Activated T-helper 1 cell treated with Interleukin-2 at 50 U/mL for 16 hours (primary cell): ENCODE data around the gene IGFALS.

Experiments used
- DNase-seq: peaks from one replicate; pipeline ENCODE4 v3.0.0-alpha.2; 2020; ENCODE audit warnings: low read depth

IGFALS gene

GRCh38 chr16:1793578-1794220 lies at the start of gene IGFALS:
Gene IGFALS, minus strand, starts transcription at chr16:1793705. Its CDS starts 53 bp downstream, at chr16:1793652.
- DNase-seq = no peak

DNA sequence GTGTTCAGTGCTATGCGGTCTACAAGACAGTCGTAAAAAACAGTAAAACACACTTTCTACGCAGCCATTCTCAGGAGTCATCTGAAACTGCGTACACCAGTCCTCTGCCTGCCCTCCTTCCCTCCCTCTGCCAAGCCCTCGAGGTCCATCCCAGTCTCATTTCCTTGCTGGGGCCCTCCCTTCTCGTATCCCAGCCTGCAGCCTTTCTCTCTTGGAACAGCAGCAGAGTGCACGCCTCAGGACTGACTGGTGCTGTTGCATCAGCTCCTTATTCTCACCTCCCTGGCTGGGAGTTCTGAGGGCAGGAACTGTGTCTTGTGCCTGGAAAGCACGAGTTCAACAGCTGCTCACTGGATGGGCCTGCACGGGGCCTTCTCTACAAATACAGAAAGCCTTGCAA lies 46.0 kb upstream of the IGFALS start:
- DNase-seq = no peak

DNA sequence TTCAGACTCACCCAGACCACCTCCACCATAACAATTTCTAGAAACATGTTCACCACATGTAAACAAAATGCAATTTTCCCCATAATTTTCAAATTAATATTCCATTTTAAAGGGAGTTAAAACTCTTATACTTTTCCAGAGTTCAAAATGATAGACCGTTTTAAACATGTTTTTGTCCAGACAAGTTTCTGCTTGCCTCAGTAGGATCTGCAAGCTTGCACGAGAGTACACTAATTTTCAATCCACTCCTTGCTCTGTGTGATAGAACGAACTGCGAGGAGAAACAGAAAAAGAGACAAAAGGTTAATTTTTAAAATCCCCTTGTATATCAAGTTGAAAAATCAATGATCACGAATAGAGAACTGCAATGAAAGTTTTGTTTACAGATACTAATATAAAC lies 40.6 kb upstream of the IGFALS start:
- DNase-seq = no peak

GRCh38 chr16:1832838-1833454 lies 39.4 kb upstream of the IGFALS start:
- no peak for DNase-seq

DNA sequence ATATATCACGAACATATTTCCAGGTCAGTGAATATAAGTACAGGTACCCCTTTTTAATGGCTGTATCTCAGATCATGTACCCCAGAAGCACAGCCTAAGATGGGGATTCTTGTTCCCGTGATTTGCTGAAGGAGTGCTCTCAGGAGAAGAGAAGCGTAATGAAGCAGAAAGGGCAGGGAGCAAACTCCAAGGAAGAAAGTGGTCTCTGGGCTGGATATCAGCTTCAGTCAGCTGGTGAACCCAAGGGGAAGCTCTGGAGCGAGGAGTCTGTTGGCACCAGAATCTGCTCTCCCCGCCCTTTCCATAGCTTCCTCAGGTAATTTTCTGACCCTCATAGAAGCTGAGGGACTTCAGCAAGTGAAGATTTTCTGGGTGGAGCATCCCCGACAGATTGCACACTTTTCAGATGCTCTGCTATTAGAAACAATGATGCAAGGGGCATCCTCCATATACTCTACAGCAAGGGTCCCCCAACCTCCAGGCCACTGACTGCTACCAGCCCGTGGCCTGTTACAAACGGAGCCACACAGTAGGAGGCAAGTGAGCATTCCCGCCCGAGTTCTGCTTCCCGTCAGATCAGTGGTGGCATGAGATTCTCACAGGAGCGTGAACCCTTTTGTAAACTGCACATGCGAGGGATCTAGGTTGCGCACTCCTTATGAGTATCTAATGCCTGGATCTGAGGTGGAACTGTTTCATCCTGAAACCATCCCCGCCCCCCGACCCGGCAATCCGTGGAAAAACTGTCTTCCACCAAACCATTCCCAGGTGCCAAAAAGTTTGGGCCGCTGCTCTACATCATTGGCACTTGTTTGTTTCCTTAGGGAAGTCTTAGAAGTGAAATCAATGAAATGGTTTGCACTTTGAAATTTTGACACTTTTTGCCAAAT lies 37.9 kb upstream of the IGFALS start:
- DNase-seq = no peak

- DNase-seq = no peak
Measured at GRCh38 chr16:1830213-1830612, 36.7 kb upstream of the IGFALS start.

GRCh38 chr16:1828645-1829410 lies 35.3 kb upstream of the IGFALS start:
- DNase-seq = no peak

DNA sequence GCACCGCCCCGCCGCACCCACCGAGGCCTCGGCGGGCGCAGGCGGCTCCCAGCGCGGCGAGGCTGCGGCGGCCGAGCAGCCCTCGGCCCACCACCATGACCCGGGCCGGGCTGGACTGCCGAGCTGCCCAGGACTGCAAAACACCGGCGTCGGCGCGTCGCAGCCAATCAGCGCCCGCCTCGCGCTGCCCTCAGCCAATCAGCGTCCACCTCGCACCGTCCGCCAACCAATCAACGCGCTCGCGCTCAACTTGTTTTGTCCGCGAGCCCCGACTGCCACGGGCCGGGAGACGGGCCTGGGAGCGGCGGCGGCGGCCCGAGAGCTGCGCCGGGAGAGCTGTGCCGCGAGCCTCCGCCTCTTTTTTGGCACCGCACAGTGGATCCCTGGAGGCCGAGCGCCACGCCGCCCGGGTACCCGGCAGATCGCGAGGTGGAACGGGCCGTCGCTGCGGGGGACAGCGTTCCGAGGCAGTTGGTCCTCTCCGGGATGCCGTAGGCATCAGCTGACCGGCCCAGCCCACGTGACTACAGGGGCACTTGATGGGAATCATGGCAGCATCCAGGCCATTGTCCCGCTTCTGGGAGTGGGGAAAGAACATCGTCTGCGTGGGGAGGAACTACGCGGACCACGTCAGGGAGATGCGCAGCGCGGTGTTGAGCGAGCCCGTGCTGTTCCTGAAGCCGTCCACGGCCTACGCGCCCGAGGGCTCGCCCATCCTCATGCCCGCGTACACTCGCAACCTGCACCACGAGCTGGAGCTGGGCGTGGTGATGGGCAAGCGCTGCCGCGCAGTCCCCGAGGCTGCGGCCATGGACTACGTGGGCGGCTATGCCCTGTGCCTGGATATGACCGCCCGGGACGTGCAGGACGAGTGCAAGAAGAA lies 33.4 kb upstream of the IGFALS start, which contains the start of the genes FAHD1 and HAGH:
TSS of gene FAHD1 (plus strand) at position 516 of the 883 bp plus-strand sequence. CDS start at position 549, 33 bp downstream.
TSS of gene HAGH (minus strand) at position 135 of the 883 bp plus-strand sequence. CDS start at position 97, 38 bp downstream.
- peak; percentile 84 for DNase-seq

DNA sequence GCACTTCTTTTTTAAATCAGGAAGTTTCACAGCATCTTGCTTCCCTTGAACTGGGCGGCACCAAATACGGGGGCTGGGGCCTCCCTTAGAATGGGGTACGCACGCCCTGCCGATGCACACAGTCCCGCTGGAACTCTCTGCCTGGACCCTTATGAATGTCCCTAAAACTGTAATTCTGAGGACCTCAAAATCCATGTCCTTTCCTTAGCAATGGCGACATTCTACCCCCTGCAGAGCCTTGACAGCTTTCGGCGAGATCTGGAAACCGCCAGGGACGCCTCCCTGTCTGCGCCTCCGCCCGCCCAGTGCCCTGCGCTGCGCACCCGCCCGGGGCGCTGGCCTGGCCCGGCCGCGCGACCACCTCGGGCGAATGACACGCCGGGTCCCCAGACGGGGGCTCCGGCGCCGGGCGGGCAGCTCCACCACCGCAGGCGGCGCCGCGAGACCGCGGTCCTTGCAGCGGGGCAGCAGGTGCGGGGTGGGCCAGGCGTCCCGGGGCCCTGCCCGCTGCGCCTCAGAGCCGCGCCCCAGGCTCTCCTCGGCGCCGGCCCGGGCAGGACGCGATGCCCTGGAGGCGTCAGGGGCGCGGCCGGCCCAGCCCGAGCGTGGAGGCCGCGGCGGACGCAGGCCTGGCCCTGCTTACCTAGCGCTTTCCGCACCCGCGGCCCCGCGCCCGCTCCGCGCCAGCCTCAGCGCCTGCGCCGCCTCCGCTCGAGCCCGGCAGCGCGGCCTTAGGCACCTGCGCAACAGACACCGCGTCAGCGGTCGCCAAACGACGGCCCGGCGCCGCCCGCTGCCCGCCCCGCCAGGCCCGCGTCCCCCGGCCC lies 32.6 kb upstream of the IGFALS start:
- DNase-seq = peak; percentile 58

- no peak for DNase-seq
Measured at GRCh38 chr16:1825381-1825863, 31.9 kb upstream of the IGFALS start.

GRCh38 chr16:1823821-1824220 lies 30.3 kb upstream of the IGFALS start:
- DNase-seq = no peak

DNA sequence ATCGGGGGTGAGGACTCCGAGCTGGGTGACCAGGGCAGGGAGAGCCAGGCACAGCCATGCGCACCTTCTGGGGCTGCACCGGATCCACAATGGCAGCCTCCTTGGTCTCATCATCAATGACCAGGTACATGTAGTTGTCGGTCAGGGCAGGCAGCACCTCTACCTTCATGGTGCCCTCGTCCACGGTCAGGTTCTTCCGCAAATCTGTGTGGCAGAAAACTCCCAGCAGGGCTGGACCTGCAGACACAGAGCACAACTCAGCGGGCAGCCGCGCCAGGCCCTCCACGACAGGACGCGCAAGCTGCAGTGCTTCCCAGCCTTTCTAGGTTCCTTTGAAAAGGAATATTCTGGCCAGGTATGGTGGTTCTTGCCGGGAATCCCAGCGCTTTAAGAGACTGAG lies 29.3 kb upstream of the IGFALS start:
- no peak for DNase-seq

DNA sequence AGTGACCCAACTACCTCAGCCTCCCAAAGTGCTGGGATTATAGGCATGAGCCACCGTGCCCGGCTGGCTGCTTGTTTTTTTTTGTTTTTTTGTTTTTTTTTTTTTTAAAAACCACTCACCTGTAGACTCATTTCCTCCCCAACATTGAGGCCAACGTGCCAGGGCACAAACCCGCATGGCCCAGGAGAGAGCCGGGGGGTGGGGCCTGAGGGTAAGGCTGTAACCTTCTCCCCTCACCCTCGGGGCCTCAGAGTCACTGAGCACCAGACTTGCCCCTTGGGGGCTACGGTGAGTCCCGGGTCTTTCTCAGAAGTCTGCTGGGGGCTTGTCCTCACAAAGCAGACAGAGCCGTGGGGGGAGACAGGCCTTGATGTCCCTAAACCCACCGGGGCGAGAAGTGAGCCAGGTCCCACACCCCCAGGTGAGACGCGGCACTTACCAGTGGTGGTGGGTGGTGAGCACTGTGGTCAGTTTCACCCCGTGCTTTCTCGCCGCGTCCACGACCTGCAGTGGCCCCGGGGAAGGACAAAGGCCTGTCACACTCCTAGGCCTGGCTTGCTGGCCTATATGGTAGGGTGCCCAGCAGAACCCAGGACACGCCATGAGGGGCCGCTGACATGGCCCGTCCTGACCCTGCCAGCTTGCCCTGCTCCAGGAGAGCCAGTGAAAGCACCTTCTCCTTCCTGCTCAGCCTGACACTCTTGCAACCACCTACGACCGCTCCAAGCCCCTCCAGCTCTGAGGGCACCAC lies 28.5 kb upstream of the IGFALS start:
- DNase-seq = no peak

- no peak for DNase-seq
Measured at GRCh38 chr16:1820946-1821290, 27.4 kb upstream of the IGFALS start.

GRCh38 chr16:1820096-1820945 lies 26.8 kb upstream of the IGFALS start:
- no peak for DNase-seq

GRCh38 chr16:1819611-1820010 lies 26.1 kb upstream of the IGFALS start:
- DNase-seq = no peak

DNA sequence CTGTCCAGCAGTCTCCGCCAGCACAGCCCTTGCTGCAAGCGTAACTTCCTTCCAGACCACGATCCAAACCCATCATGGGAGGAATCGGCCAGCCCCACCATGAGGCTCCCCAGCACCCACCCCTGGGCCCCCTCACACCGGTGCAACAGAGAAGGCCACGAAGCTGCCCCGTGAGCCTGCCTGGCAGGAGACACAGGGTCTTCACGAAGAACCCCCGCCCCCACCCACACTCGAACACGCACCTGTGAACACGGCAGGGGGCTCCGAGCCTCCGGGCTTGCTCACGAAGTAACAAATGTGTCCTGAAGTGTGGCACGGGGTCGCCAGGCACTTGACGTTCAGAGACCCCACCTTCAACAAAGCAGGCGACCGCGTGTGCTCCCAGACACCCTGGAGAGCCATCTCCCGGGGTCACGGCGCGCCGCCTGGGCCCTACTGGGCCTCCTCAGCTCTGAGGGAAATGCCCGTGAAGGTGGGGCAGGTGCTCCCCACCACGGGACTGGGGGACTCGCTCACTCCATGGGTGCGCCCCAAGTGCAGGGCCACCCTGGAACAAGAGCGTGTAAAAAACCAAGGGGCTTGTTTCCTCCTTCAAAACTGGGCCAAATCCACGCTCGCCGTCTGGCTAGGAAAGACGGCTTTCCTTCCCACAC lies 25.5 kb upstream of the IGFALS start:
- DNase-seq = no peak
